IMR-90 (cell line): ENCODE data around the gene ZNF497. TPM values are rescaled to one million over a fixed set of nuclear protein-coding genes. Genes with fewer than 3 reads are reported as not detected.

ENCODE experiments used
- ATAC-seq: fragments of 200-7000 bp; cut with Tn5 transposase; 2 replicates; pipeline ENCODE4 v1.9.1; 2020; ENCODE audit warnings: low read depth, mild to moderate bottlenecking, moderate library complexity
- BruUV-seq: library from RNA; stranded (reverse); fragments of 400-500 nt; replicated peaks from 2 replicates; lab custom pipeline; 2021; lab: Mats Ljungman, UMichigan
- CTCF ChIA-PET: fragments of 300-600 bp; formaldehyde crosslinking; extraction: SDS; loops from one replicate; lab custom pipeline; 2021; ENCODE audit warnings: antibody characterized with exemption; lab: Yijun Ruan, JAX
- POLR2A ChIA-PET: fragments of 300-600 bp; sonication (Branson Sonifier 250); formaldehyde crosslinking; loops from one replicate; lab custom pipeline; 2022; ENCODE audit warnings: antibody characterized with exemption; ENCODE audit not compliant: unreplicated experiment; lab: Charles Lee
- DNase-seq: peaks from one replicate; pipeline ENCODE4 v3.0.0; 2013
- H2AFZ ChIP-seq: replicated peaks from 2 replicates; pipeline ENCODE3; 2013; ENCODE audit warnings: low read length, mild to moderate bottlenecking; ENCODE audit not compliant: poor library complexity
- H2AK5ac ChIP-seq: 2 replicates; pipeline ENCODE4 v1.6.1; 2013; ENCODE audit warnings: low read depth, low read length, inconsistent platforms
- H2AK9ac ChIP-seq: replicated peaks from 2 replicates; pipeline ENCODE3; 2013; ENCODE audit warnings: mild to moderate bottlenecking, low read depth, low read length, moderate library complexity; ENCODE audit not compliant: poor library complexity
- H2BK120ac ChIP-seq: 2 replicates; pipeline ENCODE4 v1.6.1; 2013; ENCODE audit warnings: low read depth, low read length, inconsistent platforms
- H2BK15ac ChIP-seq: 3 replicates; pipeline ENCODE4 v1.6.1; 2013; ENCODE audit warnings: low read depth, low read length, inconsistent platforms
- H2BK20ac ChIP-seq: 2 replicates; pipeline ENCODE4 v1.6.1; 2013; ENCODE audit warnings: low read depth, mild to moderate bottlenecking, inconsistent platforms, low read length, moderate library complexity
- H2BK5ac ChIP-seq: 2 replicates; pipeline ENCODE4 v1.6.1; 2013; ENCODE audit warnings: mild to moderate bottlenecking, low read depth, low read length, inconsistent platforms; ENCODE audit not compliant: poor library complexity, severe bottlenecking
- H3K14ac ChIP-seq: replicated peaks from 2 replicates; pipeline ENCODE4 v1.6.1; 2013; ENCODE audit warnings: low read depth, low read length, inconsistent platforms
- H3K18ac ChIP-seq: 2 replicates; pipeline ENCODE4 v1.6.1; 2013; ENCODE audit warnings: low read depth, low read length, control low read depth
- H3K23ac ChIP-seq: 2 replicates; pipeline ENCODE4 v1.6.1; 2013; ENCODE audit warnings: low read depth, low read length, inconsistent platforms
- H3K27ac ChIP-seq: 2 replicates; pipeline ENCODE4 v1.5.1; 2013; ENCODE audit warnings: mild to moderate bottlenecking, control low read depth, low read length; ENCODE audit not compliant: insufficient read depth
- H3K27me3 ChIP-seq: 2 replicates; pipeline ENCODE4 v1.6.1; 2013; ENCODE audit warnings: low read length; ENCODE audit not compliant: control insufficient read depth, insufficient read depth
- H3K36me3 ChIP-seq: 2 replicates; pipeline ENCODE4 v1.6.1; 2013; ENCODE audit warnings: low read length, mixed read lengths; ENCODE audit not compliant: control insufficient read depth, insufficient read depth
- H3K4ac ChIP-seq: 2 replicates; pipeline ENCODE4 v1.6.1; 2013; ENCODE audit warnings: low read depth, low read length, inconsistent platforms
- H3K4me1 ChIP-seq: 2 replicates; pipeline ENCODE4 v1.6.1; 2013; ENCODE audit warnings: low read length, mixed read lengths; ENCODE audit not compliant: control insufficient read depth, insufficient read depth
- H3K4me2 ChIP-seq: 2 replicates; pipeline ENCODE4 v1.6.1; 2013; ENCODE audit warnings: low read depth, mild to moderate bottlenecking, control low read depth, low read length, moderate library complexity
- H3K4me3 ChIP-seq: 2 replicates; pipeline ENCODE4 v1.5.1; 2013; ENCODE audit warnings: low read depth, mild to moderate bottlenecking, control low read depth, low read length, moderate library complexity; ENCODE audit not compliant: insufficient read depth
- H3K56ac ChIP-seq: 2 replicates; pipeline ENCODE4 v1.6.1; 2013; ENCODE audit warnings: low read length, inconsistent platforms; ENCODE audit not compliant: insufficient read depth; ENCODE audit errors: extremely low read depth
- H3K79me1 ChIP-seq, 2 experiments: 2 replicates each; pipeline ENCODE4 v1.6.1; 2013; ENCODE audit warnings: low read length in 2 of 2, inconsistent platforms in 1 of 2, low read depth in 1 of 2
- H3K9ac ChIP-seq: 2 replicates; pipeline ENCODE4 v1.6.1; 2013; ENCODE audit warnings: low read depth, low read length, control low read depth
- H3K9me1 ChIP-seq: 2 replicates; pipeline ENCODE4 v1.6.1; 2013; ENCODE audit warnings: low read length, inconsistent platforms; ENCODE audit not compliant: insufficient read depth
- H3K9me3 ChIP-seq: 2 replicates; pipeline ENCODE4 v1.6.1; 2013; ENCODE audit warnings: low read length; ENCODE audit not compliant: control insufficient read depth, insufficient read depth
- H4K20me1 ChIP-seq: 2 replicates; pipeline ENCODE4 v1.6.1; 2013; ENCODE audit warnings: low read length, inconsistent platforms; ENCODE audit not compliant: insufficient read depth
- H4K5ac ChIP-seq: 2 replicates; pipeline ENCODE4 v1.6.1; 2013; ENCODE audit warnings: mild to moderate bottlenecking, low read depth, low read length, control low read depth
- H4K8ac ChIP-seq, 2 experiments: 2 replicates each; pipeline ENCODE4 v1.6.1; 2013; ENCODE audit warnings: low read depth in 2 of 2, low read length in 2 of 2, control low read depth in 1 of 2, inconsistent platforms in 1 of 2
- H4K91ac ChIP-seq: 2 replicates; pipeline ENCODE4 v1.6.1; 2013; ENCODE audit warnings: low read depth, low read length, inconsistent platforms; ENCODE audit not compliant: insufficient read depth
- RFX5 ChIP-seq: IDR thresholded peaks from 2 replicates; pipeline ENCODE4 v1.8.0; 2012; ENCODE audit warnings: low read depth, mild to moderate bottlenecking, low read length, moderate library complexity
- SMC3 ChIP-seq: fragments of 150-350 bp; IDR thresholded peaks from 2 replicates; pipeline ENCODE4 v1.6.1; 2016; ENCODE audit warnings: low read depth, mild to moderate bottlenecking, antibody characterized with exemption, low read length, moderate library complexity
- whole genome bisulfite sequencing, 2 experiments: methylation state at CpG; one replicate each; pipeline versions ENCODE4 v1.1.5 to v1.1.7; 2013; ENCODE audit warnings: missing lambda C conversion rate in 2 of 2; ENCODE audit not compliant: insufficient read length in 1 of 2; ENCODE audit errors: extremely low coverage in 2 of 2; 5-methylcytosine and 5-hydroxymethylcytosine counted together
- dilution Hi-C: fragments of 300-500 bp; cut with HindIII; formaldehyde crosslinking; loops from one replicate; pipeline ENCODE4 v1.14.3; 2018; ENCODE audit warnings: low sequenced_read_pairs; ENCODE audit not compliant: unreplicated experiment
- in situ Hi-C: fragments of 300-500 bp; cut with MboI; formaldehyde crosslinking; loops from 3 replicates; pipeline ENCODE4 v1.14.3; 2019; ENCODE audit warnings: low sequenced_read_pairs, inconsistent platforms, mixed read lengths
- intact Hi-C: fragments of 100-400 bp; cut with micrococcal nuclease; formaldehyde crosslinking; loops from 2 replicates; pipeline ENCODE4 v1.10.0; 2022
- polyA plus RNA-seq, 3 experiments: library from polyadenylated mRNA; depleted of rRNA; stranded (reverse); fragments of >200 nt; gene quantifications; 2 replicates each; pipeline ENCODE4 v1.2.3, GENCODE V29; 2012; ENCODE audit warnings: low replicate concordance in 1 of 3
- total RNA-seq: library from RNA; depleted of rRNA; stranded (reverse); fragments of >200 nt; gene quantifications from 2 replicates; pipeline ENCODE4 v1.2.3, GENCODE V29; 2012

Gene ZNF497
- total and polyA plus RNA-seq, 2 of the 4 experiments (the other 2 are of a cell fraction), result 0.18 to 0.24 TPM

DNA sequence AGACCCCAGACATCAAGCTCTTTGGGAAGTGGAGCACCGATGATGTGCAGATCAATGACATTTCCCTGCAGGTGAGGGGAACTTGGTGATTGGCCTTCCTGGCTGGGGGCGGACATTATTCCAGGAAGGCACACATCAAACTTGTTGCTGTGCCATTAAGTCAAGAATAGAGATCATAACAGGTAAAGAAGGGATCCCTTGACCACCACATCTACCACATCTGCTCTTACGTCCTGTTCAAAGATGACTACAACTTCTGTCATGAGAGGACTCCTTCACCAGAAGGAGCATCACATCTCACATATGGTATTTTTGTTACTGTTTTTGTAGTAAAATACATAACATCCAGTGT lies 25.6 kb upstream of the ZNF497 start:
- H3K18ac ChIP-seq, result no peak overlapping the region
- ChIA-PET CTCF (no interaction called here), POLR2A (no interaction called here)
- H2BK20ac ChIP-seq, result no peak overlapping the region
- intact Hi-C loops, result no loop called here
- peaks cover 19 to 58% of the 10 kb centered on the region in 2 experiments for H3K79me1 ChIP-seq
- no peak overlapping the region for H4K91ac ChIP-seq
- H3K27ac ChIP-seq, result no peak overlapping the region
- H4K8ac ChIP-seq, result no peak overlapping the region
- no peak overlapping the region for H2BK120ac ChIP-seq
- no peaks in the 10 kb centered on the region for H3K27me3 ChIP-seq
- no peak overlapping the region for H2BK5ac ChIP-seq
- TF ChIP-seq RFX5 (no peak), SMC3 (no peak)
- peaks cover 42% of the 10 kb centered on the region for H4K20me1 ChIP-seq
- peak overlapping the region; percentile 62 for H2AK9ac ChIP-seq
- peak overlapping the region; percentile 97 for H3K4me2 ChIP-seq
- peak overlapping the region; percentile 93; the same call in 1 of the 2 replicates for H3K9ac ChIP-seq
- BruUV-seq, result no TSS peak
- H3K4ac ChIP-seq, result no peak overlapping the region
- no peak overlapping the region for H2AK5ac ChIP-seq
- peaks cover 9% of the 10 kb centered on the region for H3K4me1 ChIP-seq
- peaks cover 11% of the 10 kb centered on the region for H3K36me3 ChIP-seq
- dilution Hi-C loops, result no loop called here
- H4K5ac ChIP-seq, result no peak overlapping the region
- DNase-seq, result no peak
- peak overlapping the region; percentile 61 for H3K4me3 ChIP-seq
- H2BK15ac ChIP-seq, result no peak overlapping the region
- no peaks in the 10 kb centered on the region for H3K9me3 ChIP-seq
- in situ Hi-C loops, result no loop called here
- no peak overlapping the region for H2AFZ ChIP-seq
- no peak overlapping the region for H3K14ac ChIP-seq
- H3K23ac ChIP-seq, result no peak overlapping the region
- H3K56ac ChIP-seq, result no peak overlapping the region
- no peak for ATAC-seq
- peaks cover 21% of the 10 kb centered on the region for H3K9me1 ChIP-seq
- no CpG with 5 or more reads among the region's 3 CpGs for WGBS, 2 experiments
